GM18909 (cell line): ENCODE results near the gene RABGEF1.
"Not testable (repeated sequence)": the region's sequence is repeated elsewhere in the genome, so short reads cannot be mapped to it uniquely, and the experiment has no call there.

Experiments used
- ATAC-seq: cut with Tn5 transposase; IDR thresholded peaks from one replicate; pipeline ENCODE4 v1.9.1; 2021; ENCODE audit warnings: mild to moderate bottlenecking; ENCODE audit not compliant: unreplicated experiment, poor library complexity

Gene RABGEF1

GRCh38 chr7:66845379-66846095, 105.0 kb downstream of the RABGEF1 start:
- no peak for ATAC-seq

DNA sequence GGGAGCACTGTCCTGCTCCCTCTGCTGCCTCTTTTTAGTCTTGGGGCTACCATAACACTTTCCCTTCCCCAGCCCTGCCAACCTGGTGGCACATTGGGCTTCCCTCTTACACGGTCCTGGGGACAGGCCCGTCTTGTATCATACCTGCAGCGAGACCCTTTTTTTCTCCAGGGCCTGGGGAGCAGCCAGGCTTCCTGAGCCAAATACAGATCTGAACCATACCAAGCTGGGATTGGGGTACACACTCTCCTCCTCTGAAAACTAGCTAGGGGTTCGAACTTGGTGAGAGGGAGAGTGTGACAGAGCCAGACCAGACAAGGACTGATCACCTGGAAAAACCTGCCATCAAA, 105.5 kb downstream of the RABGEF1 start:
- ATAC-seq: not testable (repeated sequence)

- not testable (repeated sequence) for ATAC-seq
These were observed 107.0 kb downstream of the RABGEF1 start for GRCh38 chr7:66847523-66847855.

DNA sequence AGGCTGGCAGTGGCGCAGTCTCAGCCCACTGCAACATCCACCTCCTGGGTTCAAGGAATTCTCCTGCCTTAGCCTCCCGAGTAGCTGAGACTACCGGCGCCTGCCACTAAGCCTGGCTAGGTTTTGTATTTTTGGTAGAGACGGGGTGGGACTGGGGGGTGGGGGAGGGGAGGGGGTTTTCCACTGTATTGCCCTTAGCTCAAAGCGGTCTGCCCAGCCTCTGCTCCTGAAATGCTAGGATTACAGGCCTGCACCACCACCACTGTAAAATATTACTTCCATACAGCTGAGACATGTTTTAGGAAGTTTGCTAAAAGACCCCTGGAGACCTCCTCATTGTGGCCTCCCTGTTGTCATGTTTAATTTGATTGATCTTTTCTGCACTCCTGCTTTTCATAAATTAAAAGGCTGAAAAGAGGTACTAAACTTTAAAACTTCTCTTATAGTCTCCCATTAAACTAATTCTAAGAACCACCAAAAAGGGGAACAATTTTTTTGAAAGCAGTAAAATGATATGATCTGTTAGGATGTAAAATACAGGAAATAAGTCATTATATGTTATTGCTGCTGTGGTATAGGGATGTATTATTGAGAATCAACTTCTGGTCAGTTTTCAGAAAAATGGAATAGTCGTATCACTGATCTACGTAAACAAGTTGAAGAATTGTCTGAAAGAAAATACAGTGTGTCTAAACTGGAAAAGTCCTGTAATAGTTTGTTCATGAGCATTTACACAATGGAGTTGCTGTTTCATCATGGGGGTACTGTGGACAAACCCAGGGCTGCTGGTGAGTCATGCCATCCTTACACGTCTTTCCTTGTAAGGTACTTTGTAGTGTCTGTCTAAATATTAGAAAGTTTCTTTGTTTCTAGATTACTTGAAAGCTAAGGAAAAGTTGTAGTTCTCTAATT, 107.6 kb downstream of the RABGEF1 start:
- ATAC-seq: no peak

- ATAC-seq: no peak
These were observed 118.8 kb downstream of the RABGEF1 start for GRCh38 chr7:66859339-66859738.

DNA sequence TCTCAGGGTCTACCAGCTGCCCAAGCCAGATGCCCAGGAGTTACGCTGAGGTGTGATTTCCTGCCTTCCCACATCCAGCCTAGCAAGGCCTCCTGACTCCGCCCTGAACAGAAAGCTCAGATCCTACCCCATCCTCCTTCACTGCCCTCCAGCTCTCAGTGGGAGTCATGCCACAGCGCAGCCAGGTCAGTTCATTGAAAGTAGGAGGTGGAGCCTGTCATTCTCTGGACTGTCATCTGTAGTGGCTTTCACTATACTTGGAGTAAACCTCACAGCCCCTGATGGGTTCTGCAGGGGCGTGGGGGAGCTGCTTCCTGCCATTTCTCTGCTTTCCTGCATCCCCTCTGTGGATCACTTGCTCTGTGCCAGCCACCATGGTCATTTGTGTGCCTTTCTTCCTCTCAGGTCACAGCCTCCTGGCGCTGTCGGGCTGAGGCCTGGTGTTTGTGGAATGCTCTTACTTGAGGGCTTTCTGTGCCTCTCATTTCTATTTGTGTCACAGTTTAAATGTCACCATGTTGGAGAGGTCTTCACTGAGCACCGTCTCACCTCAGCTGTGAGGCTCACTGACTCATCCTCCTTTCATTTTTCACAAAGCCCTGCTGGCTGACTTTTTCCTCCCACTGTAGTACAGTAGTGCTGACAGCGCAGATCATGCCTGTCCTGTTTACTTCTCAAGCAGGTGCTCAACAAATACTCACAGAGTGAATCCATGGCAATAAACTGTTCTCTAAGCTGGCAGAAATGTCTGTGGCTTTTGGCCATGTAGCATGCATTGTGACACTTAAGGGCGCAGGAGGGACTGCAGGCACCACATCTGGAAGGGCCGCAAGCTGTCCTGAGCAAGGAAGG, 119.5 kb downstream of the RABGEF1 start:
- ATAC-seq: no peak

DNA sequence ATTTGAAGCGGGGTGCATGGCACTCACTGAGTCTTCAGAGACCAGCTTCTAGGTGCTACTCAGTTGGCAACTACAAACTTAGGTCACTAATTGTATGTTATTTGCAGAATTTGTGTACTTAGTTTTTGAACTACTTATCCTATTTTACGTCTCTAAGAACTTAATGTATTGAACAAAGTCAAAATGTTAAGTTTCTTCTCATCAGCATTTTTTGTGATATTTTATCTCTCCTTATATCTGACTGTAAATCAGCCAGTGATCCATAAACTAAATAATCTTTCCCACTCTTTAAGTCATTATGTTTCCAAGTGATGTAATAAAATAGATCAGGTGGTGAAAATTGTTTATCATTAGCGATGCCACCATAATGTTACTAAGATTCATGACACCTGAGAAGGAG, 120.2 kb downstream of the RABGEF1 start:
- ATAC-seq: no peak
